ENCODE measurements around the gene RPUSD1. TPM values are rescaled to one million over a fixed set of nuclear protein-coding genes. Genes with fewer than 3 reads are reported as not detected.
A peak's percentile ranks its signal among the peaks of the same experiment; 100 is the strongest.

Gene RPUSD1
- total RNA-seq, 1 donor from 2014 or later = 36.8 TPM

DNA sequence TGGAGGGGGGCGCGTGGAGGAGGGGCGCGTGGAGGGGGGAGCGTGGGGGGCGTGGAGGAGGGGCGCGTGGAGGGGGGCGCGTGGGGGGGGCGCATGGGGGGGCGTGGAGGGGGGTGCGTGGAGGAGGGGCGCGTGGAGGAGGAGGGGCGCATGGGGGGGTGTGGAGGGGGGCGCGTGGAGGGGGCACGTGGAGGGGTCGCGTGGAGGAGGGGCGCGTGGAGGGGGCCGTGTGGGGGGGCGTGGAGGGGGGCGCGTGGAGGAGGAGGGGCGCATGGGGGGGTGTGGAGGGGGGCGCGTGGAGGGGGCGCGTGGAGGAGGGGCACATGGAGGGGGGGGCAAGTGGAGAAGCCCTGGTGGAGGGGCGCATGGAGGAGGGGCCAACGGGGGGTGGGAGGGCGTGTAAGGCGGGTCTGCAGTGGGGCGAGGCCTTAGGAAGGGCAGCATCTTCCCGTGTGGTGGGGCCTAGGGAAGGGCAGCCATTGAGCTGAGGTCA, 20.4 kb downstream of the RPUSD1 start:
- no peak for DNase-seq (ENCODE audit: low read depth, low spot score)
- Mint-ChIP-seq H3K4me1 (no peaks in the 10 kb centered on the region), H3K27ac (ENCODE audit: unreplicated experiment) (no peak overlapping the region), H3K36me3 (ENCODE audit: low read depth) (no peaks in the 10 kb centered on the region), H3K4me3 (no peak overlapping the region), H3K27me3 (ENCODE audit: low read depth) (no peaks in the 10 kb centered on the region), H3K9me3 (no peaks in the 10 kb centered on the region)
- TF ChIP-seq CTCF (conservative IDR thresholded peaks at IDR 0.05) = no peak

- Mint-ChIP-seq H3K4me3 (no peak overlapping the region), H3K27me3 (ENCODE audit: low read depth) (no peaks in the 10 kb centered on the region), H3K36me3 (ENCODE audit: low read depth) (no peaks in the 10 kb centered on the region), H3K9me3 (no peaks in the 10 kb centered on the region), H3K27ac (ENCODE audit: unreplicated experiment) (no peak overlapping the region), H3K4me1 (no peaks in the 10 kb centered on the region)
- DNase-seq (ENCODE audit: low read depth, low spot score) = no peak
- no peak for TF ChIP-seq CTCF (conservative IDR thresholded peaks at IDR 0.05)
Observed at GRCh38 chr16:766820-767640, 21.2 kb downstream of the RPUSD1 start.

DNA sequence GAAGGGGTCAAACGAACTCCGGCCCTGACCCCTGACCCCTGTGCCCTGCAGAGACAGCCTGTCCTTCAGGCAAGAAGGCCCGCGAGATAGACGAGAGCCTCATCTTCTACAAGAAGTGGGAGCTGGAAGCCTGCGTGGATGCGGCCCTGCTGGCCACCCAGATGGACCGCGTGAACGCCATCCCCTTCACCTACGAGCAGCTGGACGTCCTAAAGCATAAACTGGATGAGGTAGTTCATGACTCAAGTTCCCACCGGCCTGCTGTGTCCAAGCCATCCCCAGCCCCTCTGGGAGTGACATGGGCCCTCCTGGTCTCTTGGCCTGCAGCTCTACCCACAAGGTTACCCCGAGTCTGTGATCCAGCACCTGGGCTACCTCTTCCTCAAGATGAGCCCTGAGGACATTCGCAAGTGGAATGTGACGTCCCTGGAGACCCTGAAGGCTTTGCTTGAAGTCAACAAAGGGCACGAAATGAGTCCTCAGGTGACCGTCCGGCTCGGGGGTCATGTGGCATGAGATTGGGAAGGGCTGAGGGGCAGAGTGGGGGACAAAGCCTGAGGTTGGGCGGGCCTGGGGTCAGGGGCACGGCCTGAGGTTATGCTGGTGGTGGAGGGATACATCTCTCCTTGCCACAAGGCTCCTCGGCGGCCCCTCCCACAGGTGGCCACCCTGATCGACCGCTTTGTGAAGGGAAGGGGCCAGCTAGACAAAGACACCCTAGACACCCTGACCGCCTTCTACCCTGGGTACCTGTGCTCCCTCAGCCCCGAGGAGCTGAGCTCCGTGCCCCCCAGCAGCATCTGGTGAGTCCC, 22.0 kb downstream of the RPUSD1 start:
- Mint-ChIP-seq H3K27me3 (ENCODE audit: low read depth) (no peaks in the 10 kb centered on the region), H3K27ac (ENCODE audit: unreplicated experiment) (peak overlapping the region; percentile 35), H3K36me3 (ENCODE audit: low read depth) (no peaks in the 10 kb centered on the region), H3K4me3 (no peak overlapping the region), H3K9me3 (no peaks in the 10 kb centered on the region), H3K4me1 (no peaks in the 10 kb centered on the region)
- TF ChIP-seq CTCF (conservative IDR thresholded peaks at IDR 0.05) = no peak
- DNase-seq (ENCODE audit: low read depth, low spot score) = no peak

GRCh38 chr16:765488-765865, 22.7 kb downstream of the RPUSD1 start:
- H3K4me1 Mint-ChIP-seq = no peaks in the 10 kb centered on the region
- H3K4me3 Mint-ChIP-seq = no peak overlapping the region
- TF ChIP-seq CTCF (conservative IDR thresholded peaks at IDR 0.05) = no peak
- no peaks in the 10 kb centered on the region for H3K36me3 Mint-ChIP-seq (ENCODE audit: low read depth)
- H3K27ac Mint-ChIP-seq (ENCODE audit: unreplicated experiment) = no peak overlapping the region
- H3K27me3 Mint-ChIP-seq (ENCODE audit: low read depth) = no peaks in the 10 kb centered on the region
- H3K9me3 Mint-ChIP-seq = no peaks in the 10 kb centered on the region
- DNase-seq (ENCODE audit: low read depth, low spot score) = no peak

GRCh38 chr16:764848-765487, 23.2 kb downstream of the RPUSD1 start:
- no peak overlapping the region for H3K4me3 Mint-ChIP-seq
- TF ChIP-seq CTCF (conservative IDR thresholded peaks at IDR 0.05) = no peak
- no peaks in the 10 kb centered on the region for H3K36me3 Mint-ChIP-seq (ENCODE audit: low read depth)
- no peak overlapping the region for H3K27ac Mint-ChIP-seq (ENCODE audit: unreplicated experiment)
- no peaks in the 10 kb centered on the region for H3K4me1 Mint-ChIP-seq
- DNase-seq (ENCODE audit: low read depth, low spot score) = no peak
- H3K27me3 Mint-ChIP-seq (ENCODE audit: low read depth) = no peaks in the 10 kb centered on the region
- no peaks in the 10 kb centered on the region for H3K9me3 Mint-ChIP-seq
